Stimulated activated CD8-positive, alpha-beta memory T cell treated with anti-CD3 and anti-CD28 coated beads, Interleukin-7, amount 100 ng/mL, for 1 hour (primary cell): ENCODE results near the gene SNX3.

Experiments used
- DNase-seq, 2 donors: peaks; one replicate each; pipeline ENCODE4 v3.0.0-alpha.2; 2020; ENCODE audit warnings: low read depth in 2 of 2

Gene SNX3

GRCh38 chr6:108170332-108171290, 90.2 kb downstream of the SNX3 start:
- DNase-seq = no peak

- DNase-seq = no peak
Observed at GRCh38 chr6:108169464-108170331, 91.1 kb downstream of the SNX3 start.

GRCh38 chr6:108168501-108169463, 92.1 kb downstream of the SNX3 start:
- DNase-seq = no peak

- DNase-seq = no peak
Observed at GRCh38 chr6:108168090-108168463, 92.8 kb downstream of the SNX3 start.

- no peak for DNase-seq
Observed at GRCh38 chr6:108167449-108168089, 93.3 kb downstream of the SNX3 start.

GRCh38 chr6:108166664-108167448, 94.0 kb downstream of the SNX3 start:
- DNase-seq = no peak

GRCh38 chr6:108165714-108166663, 94.9 kb downstream of the SNX3 start, which contains the start of gene NR2E1:
Gene NR2E1, plus strand, starts transcription at chr6:108166022. Its CDS starts 744 bp downstream, at chr6:108166766.
- no peak for DNase-seq

- DNase-seq = no peak
Observed at GRCh38 chr6:108164815-108165706, 95.8 kb downstream of the SNX3 start.

GRCh38 chr6:108164543-108164814, 96.4 kb downstream of the SNX3 start:
- DNase-seq = no peak

GRCh38 chr6:108163644-108164542, 96.9 kb downstream of the SNX3 start:
- no peak for DNase-seq

GRCh38 chr6:108163267-108163643, 97.6 kb downstream of the SNX3 start:
- no peak for DNase-seq

- DNase-seq = no peak
Observed at GRCh38 chr6:108161724-108162282, 99.0 kb downstream of the SNX3 start.
